Endothelial cell of umbilical vein (primary cell): ENCODE data around the gene ATP13A4. TPM values are rescaled to one million over a fixed set of nuclear protein-coding genes. Genes with fewer than 3 reads are reported as not detected.

Experiments used
- BruUV-seq: library from RNA; stranded (reverse); fragments of 400-500 nt; replicated peaks from 2 replicates; lab custom pipeline; 2021; lab: Mats Ljungman, UMichigan
- CTCF ChIA-PET: fragments of 300-600, 350-600 bp; sonication (Branson Sonifier 250); formaldehyde crosslinking; loops from one replicate; lab custom pipeline; 2021; ENCODE audit warnings: antibody characterized with exemption, inconsistent platforms; lab: Charles Lee
- POLR2A ChIA-PET: fragments of 300-600, 350-600 bp; sonication (Branson Sonifier 250); formaldehyde crosslinking; loops from one replicate; lab custom pipeline; 2021; ENCODE audit warnings: antibody characterized with exemption, inconsistent platforms; lab: Charles Lee
- DNase-seq: peaks from one replicate; pipeline ENCODE4 v3.0.0-alpha.2; 2011; ENCODE audit warnings: low read depth, low spot score
- FAIRE-seq: peaks from 2 replicates; lab custom pipeline; 2011; peaks lifted over from hg19 to GRCh38; lab: Jason Lieb, UNC
- H2AFZ ChIP-seq: 2 replicates; pipeline ENCODE4 v1.6.0; 2012; ENCODE audit warnings: low read depth, low read length, control low read depth, inconsistent platforms
- H3K27ac ChIP-seq: 2 replicates; pipeline ENCODE4 v1.5.1; 2011; ENCODE audit warnings: low read depth, mild to moderate bottlenecking, control low read depth, low read length, moderate library complexity; ENCODE audit not compliant: insufficient read depth
- H3K27me3 ChIP-seq, 2 experiments: 2 replicates each; pipeline versions ENCODE4 v1.6.0 to v1.6.1; 2011; ENCODE audit warnings: low read length in 2 of 2, mixed read lengths in 1 of 2; ENCODE audit not compliant: control insufficient read depth in 2 of 2, insufficient read depth in 2 of 2
- H3K36me3 ChIP-seq, 2 experiments: 2 replicates in 1 of 2; 3 replicates in 1 of 2; pipeline ENCODE4 v1.5.1; 2011; ENCODE audit warnings: low read length in 2 of 2, mild to moderate bottlenecking in 1 of 2, moderate library complexity in 1 of 2; ENCODE audit not compliant: control insufficient read depth in 2 of 2, insufficient read depth in 2 of 2; ENCODE audit errors: extremely low read depth in 1 of 2
- H3K4me1 ChIP-seq: 3 replicates; pipeline ENCODE4 v1.5.1; 2011; ENCODE audit warnings: mild to moderate bottlenecking, low read length; ENCODE audit not compliant: control insufficient read depth, insufficient read depth; ENCODE audit errors: extremely low read depth
- H3K4me2 ChIP-seq: 2 replicates; pipeline ENCODE4 v1.6.1; 2011; ENCODE audit warnings: low read length, control low read depth, mixed read lengths; ENCODE audit not compliant: insufficient read depth
- H3K4me3 ChIP-seq, 3 experiments: fragments of 200-600 bp in 1 of 3; sonication (generic), shearing (Covaris generic) in 1 of 3; replicated peaks in 1 of 3; 2 replicates each; pipeline ENCODE4 v1.5.1; 2011 to 2016; ENCODE audit warnings: control low read depth in 3 of 3, low read length in 3 of 3, mild to moderate bottlenecking in 2 of 3, inconsistent platforms in 1 of 3, low read depth in 1 of 3, moderate library complexity in 1 of 3; ENCODE audit not compliant: insufficient read depth in 1 of 3
- H3K79me2 ChIP-seq: 2 replicates; pipeline ENCODE4 v1.6.0; 2012; ENCODE audit warnings: low read length, inconsistent platforms; ENCODE audit not compliant: control insufficient read depth, insufficient read depth
- H3K9ac ChIP-seq: replicated peaks from 2 replicates; pipeline ENCODE3; 2011; ENCODE audit warnings: low read length, control low read depth; ENCODE audit not compliant: insufficient read depth; ENCODE audit errors: extremely low read depth
- H3K9me1 ChIP-seq: replicated peaks from 3 replicates; pipeline ENCODE4 v1.6.0; 2011; ENCODE audit warnings: mild to moderate bottlenecking, low read length; ENCODE audit not compliant: control insufficient read depth, insufficient read depth; ENCODE audit errors: extremely low read depth
- H3K9me3 ChIP-seq: replicated peaks from 2 replicates; pipeline ENCODE4 v1.5.1; 2012; ENCODE audit warnings: low read length, inconsistent platforms; ENCODE audit not compliant: control insufficient read depth, insufficient read depth
- H4K20me1 ChIP-seq: replicated peaks from 2 replicates; pipeline ENCODE3; 2011; ENCODE audit warnings: mild to moderate bottlenecking, low read length; ENCODE audit not compliant: control insufficient read depth, insufficient read depth; ENCODE audit errors: extremely low read depth
- CTCF ChIP-seq, 2 donors: IDR thresholded peaks; 1 replicate in 1 of 2; 2 replicates in 1 of 2; pipeline ENCODE4 v1.5.1; 2011; ENCODE audit warnings: low read length in 2 of 2, mild to moderate bottlenecking in 2 of 2, moderate library complexity in 2 of 2, control low read depth in 1 of 2, inconsistent platforms in 1 of 2, low read depth in 1 of 2; ENCODE audit not compliant: insufficient read depth in 1 of 2; ENCODE audit errors: extremely low read depth in 1 of 2
- EZH2 ChIP-seq: IDR thresholded peaks from 2 replicates; pipeline ENCODE4 v1.6.1; 2012; ENCODE audit warnings: borderline replicate concordance, low read depth, mild to moderate bottlenecking, moderate library complexity, low read length, inconsistent platforms; ENCODE audit not compliant: severe bottlenecking
- FOS ChIP-seq: IDR thresholded peaks from 2 replicates; pipeline ENCODE4 v1.6.1; 2011; ENCODE audit warnings: mild to moderate bottlenecking, low read length, moderate library complexity, borderline replicate concordance; ENCODE audit not compliant: insufficient read depth
- GATA2 ChIP-seq: IDR thresholded peaks from 2 replicates; pipeline ENCODE4 v1.7.0; 2011; ENCODE audit warnings: low read depth, mild to moderate bottlenecking, moderate library complexity, mixed read lengths, low read length; ENCODE audit not compliant: insufficient read length, insufficient read depth
- JUN ChIP-seq: IDR thresholded peaks from 2 replicates; pipeline ENCODE4 v1.6.1; 2011; ENCODE audit warnings: borderline replicate concordance, low read depth; ENCODE audit not compliant: insufficient read length, insufficient read depth
- MAX ChIP-seq: IDR thresholded peaks from 2 replicates; pipeline ENCODE4 v1.6.1; 2011; ENCODE audit not compliant: insufficient read depth, insufficient read length
- MYC ChIP-seq: IDR thresholded peaks from one replicate; pipeline ENCODE4 v1.6.1; 2011; ENCODE audit warnings: mild to moderate bottlenecking, low read depth, low read length
- POLR2A ChIP-seq: IDR thresholded peaks from 2 replicates; pipeline ENCODE4 v1.6.1; 2012; ENCODE audit warnings: low read depth, mild to moderate bottlenecking, control low read depth, low read length
- POLR2AphosphoS5 ChIP-seq: IDR thresholded peaks from 2 replicates; pipeline ENCODE4 v1.6.1; 2012; ENCODE audit warnings: low read depth, mild to moderate bottlenecking, control low read depth, low read length, moderate library complexity; ENCODE audit not compliant: insufficient read depth
- dilution Hi-C: fragments of 300-500 bp; cut with MboI; formaldehyde crosslinking; loops from one replicate; pipeline ENCODE4 v1.15.0; 2019; ENCODE audit warnings: low sequenced_read_pairs; ENCODE audit not compliant: extremely low pct_ligation_motif_present
- intact Hi-C: fragments of 100-400 bp; cut with micrococcal nuclease; formaldehyde crosslinking; loops from one replicate; pipeline ENCODE4 v1.10.0; 2022
- polyA plus RNA-seq, 4 experiments: library from polyadenylated mRNA; depleted of rRNA in 3 of 4; stranded (reverse) in 3 of 4; unstranded in 1 of 4; fragments of >200 nt; gene quantifications; 2 replicates each; pipeline versions ENCODE4 v1.2.1 to v1.2.3, GENCODE V29; 2011 to 2012; ENCODE audit warnings: missing spikeins in 1 of 4
- total RNA-seq: library from RNA; stranded (reverse); gene quantifications from 2 replicates; pipeline ENCODE4 v1.2.3, GENCODE V29; 2021

Gene ATP13A4
- total and polyA plus RNA-seq, 2 donors (not counting 3 experiments of a cell fraction or from before 2014, with no cell fraction given): not detected

GRCh38 chr3:193400304-193400703, 154.4 kb downstream of the ATP13A4 start:
- intact Hi-C loops: no loop called here
- H2AFZ ChIP-seq: no peak overlapping the region
- H3K9me3 ChIP-seq: no peaks in the 10 kb centered on the region
- H3K79me2 ChIP-seq: no peaks in the 10 kb centered on the region
- no peak for DNase-seq
- no peak overlapping the region for H3K4me3 ChIP-seq
- dilution Hi-C loops: no loop called here
- ChIA-PET POLR2A (no interaction called here), CTCF (no interaction called here)
- H3K27me3 ChIP-seq: no peaks in the 10 kb centered on the region
- no peaks in the 10 kb centered on the region for H3K9me1 ChIP-seq
- H3K4me1 ChIP-seq: no peaks in the 10 kb centered on the region
- no peak overlapping the region for H3K4me2 ChIP-seq
- no peak overlapping the region for H3K9ac ChIP-seq
- TF ChIP-seq JUN (no peak), POLR2A (no peak), EZH2 (no peak), GATA2 (no peak), MYC (no peak), POLR2AphosphoS5 (no peak), MAX (no peak), CTCF (IDR thresholded peaks at IDR 0.05; ENCODE audit: extremely low read depth in 1 of 2, insufficient read depth in 1 of 2, low read depth in 1 of 2, low read length in 2 of 2) (no peak), FOS (no peak)
- no TSS peak for BruUV-seq
- no peak overlapping the region for H3K27ac ChIP-seq
- no peaks in the 10 kb centered on the region for H3K36me3 ChIP-seq
- FAIRE-seq: no peak
- no peaks in the 10 kb centered on the region for H4K20me1 ChIP-seq
